ENCODE data around the gene TOP2A. TPM values are rescaled to one million over a fixed set of nuclear protein-coding genes. Genes with fewer than 3 reads are reported as not detected.
"Not testable (repeated sequence)": the region's sequence is repeated elsewhere in the genome, so short reads cannot be mapped to it uniquely, and the experiment has no call there.

TOP2A gene
- polyA plus RNA-seq, 3 donors, result 0.34 to 0.58 (median 0.40) TPM

- no peak overlapping the region for H3K27ac ChIP-seq (ENCODE audit: low read depth, low read length)
- 85 to 100% (median 93%) methylated on average over 1 of the region's 1 CpG for WGBS, 3 donors
Observed at GRCh38 chr17:40410082-40410481, 7.6 kb downstream of the TOP2A start.

DNA sequence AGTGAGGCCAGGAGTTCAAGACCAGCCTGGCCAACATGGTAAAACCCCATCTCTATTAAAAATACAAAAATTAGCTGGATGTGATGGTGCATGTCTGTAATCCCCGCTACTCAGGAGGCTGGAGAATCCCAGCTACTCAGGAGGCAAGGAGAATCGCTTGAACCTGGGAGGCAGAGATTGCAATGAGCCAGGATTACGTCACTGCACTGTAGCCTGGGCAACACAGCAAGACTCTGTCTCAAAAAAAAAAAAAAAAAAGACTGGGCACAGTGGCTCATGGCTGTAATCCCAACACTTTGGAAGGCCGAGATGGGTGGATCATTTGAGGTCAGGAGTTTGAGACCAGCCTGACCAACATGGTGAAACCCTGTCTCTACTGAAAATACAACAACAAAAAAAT is 8.2 kb downstream of the TOP2A start:
- WGBS, 3 donors, result 94 to 96% (median 96%) methylated on average over 4 of the region's 4 CpGs
- H3K27ac ChIP-seq (ENCODE audit: low read depth, low read length), result not testable (repeated sequence)

DNA sequence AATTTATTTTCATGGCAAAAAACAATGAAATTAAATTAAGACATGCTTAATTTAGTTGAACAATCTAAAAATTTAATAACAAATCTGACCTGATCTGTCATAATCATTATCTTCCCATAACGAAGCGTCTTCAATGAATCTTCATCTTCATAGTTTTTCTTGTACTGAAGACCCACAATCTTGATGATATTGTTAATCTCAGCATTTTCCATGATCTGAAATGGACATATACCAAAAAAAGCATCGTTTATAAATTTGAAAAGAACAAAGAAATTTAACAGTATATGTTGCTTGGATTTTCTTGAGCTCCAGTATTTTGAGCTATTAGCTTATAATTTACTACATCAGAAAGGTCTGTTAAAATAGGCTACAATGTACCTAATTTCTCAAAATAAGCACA is 10.2 kb downstream of the TOP2A start:
- H3K27ac ChIP-seq (ENCODE audit: low read depth, low read length), result no peak overlapping the region
- WGBS, 3 donors, result 95 to 98% (median 97%) methylated on average over 3 of the region's 3 CpGs

GRCh38 chr17:40404003-40404402 is 13.7 kb downstream of the TOP2A start:
- no peak overlapping the region for H3K27ac ChIP-seq (ENCODE audit: low read depth, low read length)
- WGBS, 3 donors, result 59 to 94% (median 84%) methylated on average over 3 of the region's 3 CpGs

DNA sequence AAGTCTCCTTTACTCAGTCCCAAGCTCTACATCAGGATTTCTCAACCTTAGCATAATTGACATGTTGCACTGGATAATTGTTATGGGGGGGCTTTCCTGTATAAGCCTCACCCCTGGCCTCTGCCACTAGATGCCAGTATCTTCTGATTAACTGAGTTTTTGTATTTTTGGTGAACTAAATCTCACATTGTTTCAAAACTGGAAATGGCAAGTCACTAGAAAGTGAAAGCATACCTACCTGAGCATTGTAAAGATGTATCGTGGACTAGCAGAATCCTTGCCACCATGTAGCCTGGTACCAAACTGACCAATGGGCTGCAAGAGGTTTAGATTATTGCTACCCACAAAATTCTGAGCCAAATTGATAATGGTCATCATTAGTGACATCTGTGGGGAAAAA is 15.0 kb downstream of the TOP2A start:
- H3K27ac ChIP-seq (ENCODE audit: low read depth, low read length), result no peak overlapping the region
- WGBS, 3 donors, result 90 to 94% (median 91%) methylated on average over 1 of the region's 1 CpG

GRCh38 chr17:40399185-40399584 is 18.5 kb downstream of the TOP2A start:
- 54 to 56% (median 55%) methylated on average over 4 of the region's 4 CpGs for WGBS, 3 donors
- no peak overlapping the region for H3K27ac ChIP-seq (ENCODE audit: low read depth, low read length)

DNA sequence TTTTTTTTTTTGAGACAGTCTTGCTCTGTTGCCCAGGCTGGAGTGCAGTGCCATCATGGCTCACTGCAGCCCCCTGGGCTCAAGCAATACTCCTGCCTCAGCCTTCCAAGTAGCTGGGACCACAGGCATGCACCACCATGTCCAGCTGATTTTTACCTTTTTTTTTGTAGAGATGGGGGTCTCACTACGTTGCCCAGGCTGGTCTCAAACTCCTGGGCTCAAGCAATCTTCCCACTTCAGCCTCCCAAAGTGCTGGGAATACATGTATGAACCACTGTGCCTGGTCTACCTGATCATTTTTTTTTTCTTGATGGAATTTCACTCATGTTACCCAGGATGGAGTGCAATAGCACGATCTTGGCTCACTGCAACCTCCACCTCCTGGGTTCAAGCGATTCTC is 31.1 kb downstream of the TOP2A start:
- WGBS, 3 donors, result 96 to 98% (median 97%) methylated on average over 3 of the region's 3 CpGs

DNA sequence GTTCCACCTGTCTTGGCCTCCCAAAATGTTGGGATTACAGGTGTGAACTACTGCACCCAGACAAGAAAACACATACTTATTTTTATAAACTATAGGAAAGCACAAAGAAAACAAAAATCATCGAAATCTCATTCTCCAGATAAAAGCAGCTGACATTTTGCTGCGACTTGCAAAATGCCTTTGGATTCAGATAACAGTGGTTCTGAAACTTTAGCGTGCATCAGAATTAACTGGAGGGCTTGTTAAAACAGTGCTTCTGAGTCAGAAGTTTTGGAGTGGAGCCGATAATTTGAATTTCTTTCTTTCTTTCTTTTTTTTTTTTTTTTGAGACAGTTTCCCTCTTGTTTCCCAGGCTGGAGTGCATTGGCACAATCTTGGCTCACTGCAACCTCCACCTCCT is 35.4 kb downstream of the TOP2A start:
- 89 to 94% (median 91%) methylated on average over 4 of the region's 4 CpGs for WGBS, 3 donors

More for the DNA sequence above, 31.1 kb downstream of the TOP2A start:
- H3K27ac ChIP-seq (ENCODE audit: low read depth, low read length), result not testable (repeated sequence)

DNA sequence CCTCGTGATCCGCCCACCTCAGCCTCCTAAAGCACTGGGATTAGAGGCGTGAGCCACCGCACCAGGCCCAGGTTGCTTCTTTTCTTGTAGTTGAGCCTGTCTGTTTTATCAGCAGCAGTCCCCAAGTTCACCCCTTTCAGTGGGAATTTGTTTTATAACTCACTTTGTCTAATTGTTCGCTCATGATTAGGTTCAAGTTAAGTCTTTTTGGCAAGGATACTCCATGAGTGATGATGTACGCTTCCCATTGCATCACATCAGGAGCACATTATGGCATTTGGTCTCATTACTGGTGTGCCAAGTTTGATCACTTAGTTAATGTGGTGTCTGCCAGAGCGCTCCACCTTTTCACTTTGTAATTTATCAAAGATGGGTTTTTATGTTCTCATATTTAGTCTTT is 38.7 kb downstream of the TOP2A start:
- H3K27ac ChIP-seq (ENCODE audit: low read depth, low read length), result no peak overlapping the region
- WGBS, 3 donors, result 81 to 91% (median 87%) methylated on average over 7 of the region's 7 CpGs

More for the DNA sequence above, 35.4 kb downstream of the TOP2A start:
- no peak overlapping the region for H3K27ac ChIP-seq (ENCODE audit: low read depth, low read length)

GRCh38 chr17:40377832-40378231 is 39.9 kb downstream of the TOP2A start:
- 83 to 89% (median 88%) methylated on average over 13 of the region's 13 CpGs for WGBS, 3 donors

GRCh38 chr17:40376541-40376940 is 41.2 kb downstream of the TOP2A start:
- 78 to 84% (median 82%) methylated on average over 6 of the region's 6 CpGs for WGBS, 3 donors
- H3K27ac ChIP-seq (ENCODE audit: low read depth, low read length), result not testable (repeated sequence)

More at GRCh38 chr17:40377832-40378231, 39.9 kb downstream of the TOP2A start:
- H3K27ac ChIP-seq (ENCODE audit: low read depth, low read length), result no peak overlapping the region

DNA sequence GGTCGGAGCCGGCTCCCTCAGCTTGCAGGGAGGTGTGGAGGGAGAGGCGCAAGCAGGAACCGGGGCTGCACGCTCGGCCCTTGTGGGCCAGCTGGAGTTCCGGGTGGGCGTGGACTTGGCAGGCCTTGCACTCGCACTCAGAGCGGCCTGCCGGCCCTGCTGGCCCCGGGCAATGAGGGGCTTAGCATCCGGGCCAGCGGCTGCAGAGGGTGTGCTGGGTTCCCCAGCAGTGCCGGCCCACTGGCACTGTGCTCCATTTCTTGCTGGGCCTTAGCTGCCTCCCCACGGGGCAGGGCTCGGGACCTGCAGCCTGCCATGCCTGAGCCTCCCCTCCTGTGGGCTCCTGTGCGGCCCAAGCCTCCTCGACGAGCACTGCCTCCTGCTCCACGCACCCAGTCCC is 41.9 kb downstream of the TOP2A start:
- not testable (repeated sequence) for H3K27ac ChIP-seq (ENCODE audit: low read depth, low read length)
- WGBS, 3 donors, result 81 to 87% (median 83%) methylated on average over 18 to 21 of the region's 21 CpGs

DNA sequence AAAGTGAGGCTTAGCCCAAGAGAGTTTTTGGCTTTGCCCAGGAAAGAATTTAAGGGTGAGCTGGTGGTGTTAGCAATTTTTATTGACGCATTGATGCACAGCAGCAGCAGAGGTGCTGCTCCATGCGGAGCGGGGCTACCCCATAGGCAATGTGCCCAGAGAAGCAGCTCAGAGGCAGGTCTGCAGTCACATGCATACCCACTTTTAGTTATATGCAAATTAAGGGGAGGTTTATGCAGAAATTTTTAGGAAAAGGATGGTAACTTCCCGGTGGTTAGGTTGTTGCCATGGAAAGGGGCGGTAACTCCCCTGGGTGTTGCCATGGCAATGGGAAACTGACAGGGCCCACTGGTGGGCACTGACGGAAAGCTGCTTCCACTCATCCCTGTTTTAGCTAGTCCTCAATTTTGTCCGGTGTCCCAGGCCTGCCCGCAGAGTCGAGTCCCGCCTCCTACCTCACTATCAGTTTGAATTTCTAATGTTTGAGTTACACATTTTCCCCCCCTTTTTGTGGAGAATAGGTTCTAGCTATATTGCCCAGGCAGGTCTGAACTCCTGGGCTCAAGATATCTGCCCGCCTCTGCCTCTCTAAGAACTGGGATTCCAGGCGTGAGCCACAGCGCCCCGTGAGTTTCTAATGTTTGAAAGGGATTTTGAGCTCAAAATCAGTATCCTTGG is 42.7 kb downstream of the TOP2A start:
- WGBS, 3 donors, result 81 to 90% (median 89%) methylated on average over 14 of the region's 14 CpGs

GRCh38 chr17:40373999-40374398 is 43.7 kb downstream of the TOP2A start:
- WGBS, 3 donors, result 81 to 84% (median 83%) methylated on average over 8 of the region's 8 CpGs

More for the DNA sequence above, 42.7 kb downstream of the TOP2A start:
- no peak overlapping the region for H3K27ac ChIP-seq (ENCODE audit: low read depth, low read length)

DNA sequence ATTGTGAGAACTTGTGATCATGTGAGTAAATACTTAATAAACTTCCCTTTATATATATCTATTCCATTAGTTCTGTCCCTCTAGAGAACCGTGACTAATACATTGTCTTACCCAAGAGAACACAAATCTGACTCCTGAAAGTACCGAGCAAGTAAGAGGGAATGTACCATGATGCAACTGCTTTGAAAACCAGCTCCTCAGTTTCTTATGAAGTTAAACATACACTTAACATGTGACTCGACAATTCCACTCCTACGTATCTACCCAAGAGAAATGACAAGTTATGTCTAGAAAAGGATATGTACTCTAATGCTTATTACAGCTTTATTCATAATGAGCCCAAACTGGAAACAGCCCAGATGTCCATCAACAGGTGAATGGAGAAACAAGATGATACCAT is 44.4 kb downstream of the TOP2A start:
- WGBS, 3 donors, result 68 to 83% (median 74%) methylated on average over 4 of the region's 4 CpGs

More at GRCh38 chr17:40373999-40374398, 43.7 kb downstream of the TOP2A start:
- H3K27ac ChIP-seq (ENCODE audit: low read depth, low read length), result no peak overlapping the region

GRCh38 chr17:40372644-40373043 is 45.1 kb downstream of the TOP2A start:
- not testable (repeated sequence) for H3K27ac ChIP-seq (ENCODE audit: low read depth, low read length)
- 52 to 59% (median 58%) methylated on average over 4 of the region's 4 CpGs for WGBS, 3 donors

More for the DNA sequence above, 44.4 kb downstream of the TOP2A start:
- H3K27ac ChIP-seq (ENCODE audit: low read depth, low read length), result no peak overlapping the region

DNA sequence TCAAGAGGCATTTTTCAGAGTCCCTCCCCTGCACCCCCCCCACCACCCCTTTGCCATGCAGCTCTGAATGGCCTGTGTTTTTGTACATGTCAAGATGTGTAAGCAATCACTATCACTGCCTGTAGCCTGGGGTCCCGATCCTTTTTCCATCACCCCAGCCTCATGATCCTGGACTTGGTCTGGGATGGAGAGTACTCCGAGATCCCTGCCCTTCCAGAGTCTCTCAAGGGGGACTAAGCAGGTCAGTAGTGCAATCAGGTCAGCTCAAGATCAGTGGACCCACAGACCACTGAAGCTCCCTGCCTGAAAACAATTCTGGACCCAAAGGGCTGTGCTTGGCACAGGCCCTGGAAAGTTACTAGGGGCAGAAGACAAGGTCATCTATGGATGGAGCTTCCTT is 45.7 kb downstream of the TOP2A start:
- H3K27ac ChIP-seq (ENCODE audit: low read depth, low read length), result no peak overlapping the region
- WGBS, 3 donors, result 93 to 98% (median 95%) methylated on average over 2 of the region's 2 CpGs

DNA sequence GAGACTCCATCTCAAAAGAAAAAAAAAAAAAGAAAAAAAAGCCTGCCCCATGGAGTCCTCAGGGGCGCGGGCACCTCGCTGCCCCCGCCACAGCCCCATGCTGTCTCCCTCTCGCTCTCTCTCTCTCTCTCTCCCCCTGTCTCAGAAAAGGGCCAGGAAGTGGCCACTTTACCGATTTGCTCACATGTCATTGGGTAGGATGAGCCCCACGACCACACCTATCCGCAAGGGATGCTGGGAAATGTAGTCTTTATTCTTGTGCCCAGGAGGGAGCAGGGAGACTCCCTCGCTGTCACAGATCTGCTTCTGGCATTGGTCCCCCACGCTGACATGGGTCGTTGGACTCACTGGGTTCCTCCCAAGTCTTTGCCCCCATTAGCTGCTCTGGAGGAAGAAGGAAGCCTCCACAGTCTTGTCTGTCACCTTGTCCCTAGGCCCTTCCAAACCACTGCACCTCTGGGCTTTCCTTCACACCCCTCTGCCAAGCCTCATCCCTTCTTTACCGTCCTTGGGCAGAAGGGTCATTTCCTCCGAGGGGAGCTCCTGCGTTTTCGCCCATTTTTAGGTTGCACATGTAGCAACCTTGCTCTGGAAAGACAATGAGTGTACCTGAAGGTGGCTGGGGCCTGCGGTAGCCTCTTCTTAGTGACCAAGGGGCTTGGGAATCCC is 46.3 kb downstream of the TOP2A start:
- WGBS, 3 donors, result 81 to 88% (median 83%) methylated on average over 16 of the region's 16 CpGs
- H3K27ac ChIP-seq (ENCODE audit: low read depth, low read length), result no peak overlapping the region

DNA sequence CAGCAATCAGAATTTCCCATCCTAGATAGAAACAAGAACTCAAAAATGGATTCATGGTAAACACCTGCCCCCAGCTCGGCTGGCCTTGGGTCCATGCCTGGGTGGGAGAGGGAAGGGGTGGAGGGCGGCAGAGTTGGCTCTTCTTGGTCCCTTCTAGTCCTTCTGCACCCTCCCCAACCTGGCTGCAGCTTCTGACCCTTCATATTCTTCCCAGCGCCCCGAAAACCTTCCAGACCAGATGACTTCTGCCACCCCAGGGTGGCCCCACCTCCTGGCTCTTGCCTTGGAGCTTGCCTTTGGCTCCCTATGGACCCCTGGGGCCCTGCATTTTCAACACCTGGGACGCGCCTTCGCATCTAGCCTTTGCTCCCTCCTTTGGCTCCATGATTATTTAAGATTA is 47.8 kb downstream of the TOP2A start:
- H3K27ac ChIP-seq (ENCODE audit: low read depth, low read length), result no peak overlapping the region
- WGBS, 3 donors, result 90 to 91% (median 90%) methylated on average over 7 of the region's 7 CpGs

DNA sequence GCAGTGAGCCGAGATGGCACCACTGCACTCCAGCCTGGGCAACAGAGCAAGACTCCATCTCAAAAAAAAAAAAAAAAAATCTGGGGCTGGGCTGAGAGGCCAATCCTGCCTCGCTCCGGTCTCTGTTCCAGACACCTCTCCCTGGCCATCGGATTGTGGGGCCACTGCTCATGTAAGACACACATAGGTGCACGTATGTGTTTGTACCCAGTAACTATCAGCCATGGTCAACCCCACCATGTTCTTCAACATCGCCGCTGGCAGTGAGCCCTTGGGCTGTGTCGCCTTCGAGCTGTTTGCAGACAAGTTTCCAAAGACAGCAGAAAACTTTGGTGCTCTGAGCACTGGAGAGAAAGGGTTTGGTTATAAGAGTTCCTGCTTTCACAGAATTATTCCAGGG is 50.0 kb downstream of the TOP2A start:
- WGBS, 3 donors, result 95 to 96% (median 96%) methylated on average over 8 to 9 of the region's 9 CpGs
- H3K27ac ChIP-seq (ENCODE audit: low read depth, low read length), result not testable (repeated sequence)

All from adipose tissue (tissue), 3 donors.